HG02884 (cell line): ENCODE data around the gene CCK.

Experiments used
- ATAC-seq: cut with Tn5 transposase; IDR thresholded peaks from one replicate; pipeline ENCODE4 v1.9.1; 2021; ENCODE audit warnings: mild to moderate bottlenecking, moderate library complexity; ENCODE audit not compliant: unreplicated experiment

CCK gene

DNA sequence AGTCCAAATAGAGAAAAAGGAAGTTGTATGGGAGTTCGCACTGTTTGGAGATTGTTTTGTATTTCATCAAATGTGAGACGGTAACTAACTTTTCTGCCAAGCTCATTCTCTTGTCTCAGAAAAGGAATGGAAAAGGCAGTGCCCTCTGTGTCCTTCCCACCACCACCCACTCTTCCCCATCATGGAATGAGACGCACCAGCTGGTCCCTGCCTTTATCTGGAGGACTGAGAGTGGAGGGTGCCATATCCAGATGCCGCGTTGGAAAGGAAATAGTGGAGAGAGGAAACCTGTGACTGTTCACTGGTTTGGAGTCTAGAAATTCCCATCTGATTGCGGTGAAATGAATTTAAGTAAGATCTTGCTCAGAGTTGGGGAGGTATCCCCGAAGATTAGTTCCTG, 3.7 kb upstream of the CCK start:
- no peak for ATAC-seq

DNA sequence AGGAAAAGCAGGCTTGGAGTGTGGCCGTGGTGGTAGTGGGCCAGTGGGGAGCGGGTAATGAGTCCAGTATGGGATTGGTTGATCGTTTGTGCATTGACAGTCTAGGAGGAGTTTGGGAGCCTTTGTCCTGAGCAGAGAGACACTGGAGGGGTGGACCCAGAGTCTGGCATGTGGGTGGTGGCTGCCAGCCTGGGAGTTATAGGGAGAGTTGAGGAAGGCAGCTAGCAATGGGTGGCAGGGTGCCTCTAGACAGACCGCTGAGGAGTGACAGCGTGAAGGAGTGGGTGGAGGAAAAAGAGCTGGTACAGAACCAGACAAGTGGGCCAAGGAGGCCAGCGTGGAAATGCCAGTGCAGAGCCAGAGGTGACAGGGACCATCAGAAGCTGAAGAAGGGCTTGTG, 1.9 kb upstream of the CCK start:
- no peak for ATAC-seq

DNA sequence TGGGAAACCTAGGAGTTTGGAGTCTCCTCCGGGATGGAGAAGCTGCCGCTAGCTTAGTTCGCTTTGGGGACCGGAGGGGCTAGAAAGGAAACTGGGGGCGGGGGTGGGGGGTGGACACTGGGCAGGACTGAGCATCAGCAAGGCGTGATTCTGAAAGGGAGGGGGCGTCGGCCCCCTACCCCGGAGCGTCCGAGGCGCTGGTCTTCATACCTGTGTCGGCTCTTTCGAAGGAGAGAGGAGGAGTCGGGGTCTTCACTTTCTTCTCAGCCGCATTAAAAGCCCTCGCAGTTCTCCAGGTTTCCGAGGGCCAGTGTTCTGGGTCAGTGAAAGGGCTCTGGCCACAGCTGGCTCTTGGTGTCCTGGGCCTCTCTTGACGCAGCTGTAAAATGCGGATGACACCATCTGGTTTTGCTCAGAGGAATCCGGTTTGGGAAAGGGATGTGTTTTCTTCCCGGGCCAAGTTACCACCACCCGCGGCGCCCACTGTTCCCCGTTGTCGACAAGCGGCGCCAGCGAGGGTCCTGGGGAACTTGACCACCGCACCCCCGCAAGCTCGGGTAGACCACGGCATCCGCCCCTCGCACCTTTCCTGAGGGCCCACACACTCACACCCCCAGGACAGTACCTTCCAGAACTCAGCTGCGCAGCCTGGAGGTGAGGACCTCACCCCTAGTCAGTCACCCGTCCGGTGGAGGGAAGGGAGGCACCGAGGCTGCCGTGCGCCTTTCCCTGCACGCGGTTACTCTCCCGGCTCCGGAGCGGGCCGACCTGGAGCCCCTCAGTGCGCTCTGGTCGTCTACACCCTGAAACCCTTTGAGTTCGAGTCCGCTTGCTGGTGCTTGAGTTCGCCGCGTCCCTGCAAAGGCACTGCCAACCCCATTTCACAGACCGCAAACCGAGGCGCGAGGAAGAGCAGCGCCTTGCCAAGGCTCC, 660 bp downstream of the CCK start:
- no peak for ATAC-seq

DNA sequence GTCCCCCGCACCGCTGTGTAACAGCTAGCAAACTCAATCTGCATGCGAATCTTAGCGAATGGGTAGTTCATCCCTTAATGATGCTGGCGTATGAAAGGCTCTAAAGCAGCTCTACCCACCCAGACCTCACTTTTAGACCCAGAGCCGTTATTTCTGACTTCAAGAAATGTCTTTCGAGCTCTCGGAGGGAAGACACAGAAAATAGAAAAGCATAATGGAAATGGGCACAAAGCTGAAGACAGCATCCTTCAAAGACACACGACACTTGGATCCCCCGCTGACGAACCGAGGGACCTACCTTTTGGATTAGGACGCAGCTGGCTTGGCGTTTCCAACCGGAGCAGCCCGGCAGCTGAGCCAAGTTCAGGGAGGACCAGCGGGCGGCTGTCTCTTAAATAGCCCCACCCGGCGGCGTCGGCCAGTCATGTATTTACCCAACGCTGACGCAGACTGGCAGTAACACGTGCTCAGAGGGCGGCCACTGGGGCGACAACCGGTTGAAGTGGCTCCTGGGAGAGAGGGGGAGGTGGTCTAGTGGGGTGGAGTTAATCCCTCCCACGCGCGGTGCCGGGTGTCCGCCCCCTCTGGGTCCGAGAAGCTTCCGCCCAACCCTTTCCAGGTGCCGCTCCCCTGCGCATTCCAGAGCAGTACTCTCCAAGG, 1.5 kb downstream of the CCK start:
- no peak for ATAC-seq

DNA sequence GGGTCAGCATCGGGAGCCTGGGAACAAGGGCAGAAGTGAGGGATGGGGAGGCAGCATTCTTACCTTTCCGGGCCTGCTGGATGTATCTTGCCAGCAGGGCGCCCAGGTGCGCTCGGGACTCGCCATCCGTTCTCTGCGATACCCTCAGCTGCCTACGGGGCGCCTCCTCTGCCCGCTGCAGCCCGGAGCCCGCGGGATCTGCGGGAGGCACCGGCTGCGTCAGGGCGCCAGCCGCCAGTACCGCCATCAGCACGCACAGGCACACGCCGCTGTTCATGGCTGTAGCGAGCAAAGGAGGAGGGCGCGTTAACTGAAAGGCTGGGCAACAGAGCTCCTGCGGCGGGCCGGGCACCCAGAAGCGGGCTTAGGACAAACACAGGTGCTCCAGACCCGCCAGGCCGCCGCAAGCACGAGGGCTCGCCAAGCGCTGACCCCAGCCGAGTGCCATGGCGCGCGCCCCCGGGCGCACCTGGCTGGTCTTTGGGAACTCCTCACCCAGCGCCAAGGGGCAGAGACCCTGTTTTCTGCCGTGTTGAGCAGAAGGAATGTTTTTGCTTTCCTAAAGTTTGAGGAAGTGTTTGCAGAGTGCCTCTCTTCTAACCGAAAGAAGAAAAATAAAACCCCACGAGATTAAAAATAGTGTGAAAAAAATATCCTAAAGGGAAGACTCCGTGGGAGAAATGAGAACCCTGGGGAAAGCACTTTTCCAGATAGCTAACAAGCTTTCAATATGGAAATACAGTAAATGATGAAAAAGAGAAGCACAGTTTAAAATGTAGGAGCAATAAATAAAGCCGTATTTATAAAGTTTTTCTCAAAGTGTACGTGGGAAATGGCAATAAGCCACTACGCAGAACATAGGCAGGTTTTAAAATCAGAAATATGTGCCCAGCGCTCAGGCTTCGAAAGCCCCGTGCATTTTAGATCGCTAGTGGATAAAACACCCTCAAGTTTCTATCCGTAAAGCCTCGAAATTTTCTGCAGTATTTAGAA, 2.3 kb downstream of the CCK start:
- no peak for ATAC-seq

DNA sequence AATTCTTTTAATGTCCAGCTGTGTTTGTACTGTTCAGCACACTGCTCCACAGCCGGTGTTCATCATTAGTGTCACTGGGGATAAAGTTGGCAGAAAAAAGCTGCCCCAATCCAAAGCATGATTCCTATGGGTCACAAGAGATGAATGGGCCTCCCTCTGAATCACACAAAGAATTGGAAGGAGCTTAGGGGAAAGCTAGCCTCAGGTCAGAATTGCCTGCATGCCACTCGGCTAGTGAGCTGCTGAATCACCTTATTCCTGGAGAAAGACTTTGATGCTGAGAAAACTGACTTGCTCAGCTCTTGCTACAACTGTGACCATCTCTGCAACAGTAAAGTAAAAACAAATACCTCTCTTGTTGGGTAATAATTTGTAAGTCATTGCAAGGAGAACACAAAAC, 3.5 kb downstream of the CCK start:
- no peak for ATAC-seq

DNA sequence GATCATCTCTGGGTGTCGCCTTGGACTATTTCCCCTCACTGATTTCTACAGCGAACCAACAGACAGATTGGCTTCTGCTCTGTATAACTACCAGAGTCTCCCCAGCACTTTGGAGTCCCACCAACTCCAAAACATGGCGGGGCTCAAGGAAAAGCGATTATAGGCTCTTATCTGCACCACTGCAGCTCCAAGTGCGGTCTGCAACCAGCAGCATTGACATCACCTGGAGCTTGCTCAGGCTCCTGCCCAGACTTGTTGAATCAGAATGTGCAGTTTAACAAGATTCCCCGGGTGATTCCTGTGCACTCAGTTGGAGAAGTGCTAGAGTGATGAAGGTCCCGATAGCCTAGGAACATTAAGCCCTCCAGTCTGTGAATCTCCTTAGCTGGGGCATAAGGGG, 9.0 kb downstream of the CCK start:
- ATAC-seq = no peak

DNA sequence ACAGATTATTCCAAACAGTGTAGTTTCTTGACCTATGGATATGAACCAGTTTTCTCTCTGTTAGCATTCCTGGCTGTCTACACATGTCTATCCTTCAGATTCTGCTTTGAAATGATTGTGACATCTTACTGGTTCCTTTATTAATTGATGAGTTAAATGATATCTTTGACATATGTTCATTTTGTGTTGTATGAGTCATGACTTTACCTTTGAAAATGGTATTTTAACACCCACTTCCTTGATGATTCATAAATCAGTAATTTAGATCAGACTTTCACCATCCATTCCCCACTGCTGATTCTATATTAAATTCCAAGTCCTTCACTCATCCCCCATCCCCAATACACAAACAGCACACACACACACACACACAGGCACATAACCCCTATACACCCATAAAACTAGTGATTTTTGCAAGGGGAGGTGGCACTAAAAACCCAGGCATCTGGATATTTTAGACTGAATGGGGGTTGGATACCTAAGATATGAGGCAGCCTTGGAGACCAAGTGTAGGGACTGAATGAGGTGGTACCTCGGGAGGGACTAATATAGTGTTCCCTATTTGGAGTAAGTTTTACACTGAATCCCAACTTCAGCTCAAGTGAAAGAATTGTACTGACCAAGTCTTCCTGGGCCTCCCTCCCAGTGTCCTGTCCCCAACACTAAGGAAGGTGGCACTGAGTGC, 9.7 kb downstream of the CCK start:
- ATAC-seq = no peak

DNA sequence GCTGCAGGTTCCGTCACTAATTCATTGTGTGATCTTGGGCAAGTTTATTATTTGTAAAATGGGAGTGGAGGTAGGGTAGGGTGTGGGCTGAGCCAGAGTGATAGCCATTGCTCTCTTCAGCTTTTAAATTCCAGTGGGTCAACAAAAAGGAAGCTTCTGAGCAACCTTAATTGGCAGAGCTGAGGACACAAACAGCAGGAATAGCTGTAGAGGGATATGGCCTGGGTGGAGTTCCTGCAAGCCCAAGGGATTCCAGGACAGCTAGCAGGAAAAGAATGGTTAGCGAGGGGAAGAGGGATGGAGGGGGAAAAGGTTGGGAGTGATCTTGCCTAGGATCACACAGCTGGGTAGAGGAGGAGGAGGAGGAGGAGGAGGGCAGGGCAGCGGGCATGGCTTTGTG, 11.4 kb downstream of the CCK start:
- no peak for ATAC-seq

DNA sequence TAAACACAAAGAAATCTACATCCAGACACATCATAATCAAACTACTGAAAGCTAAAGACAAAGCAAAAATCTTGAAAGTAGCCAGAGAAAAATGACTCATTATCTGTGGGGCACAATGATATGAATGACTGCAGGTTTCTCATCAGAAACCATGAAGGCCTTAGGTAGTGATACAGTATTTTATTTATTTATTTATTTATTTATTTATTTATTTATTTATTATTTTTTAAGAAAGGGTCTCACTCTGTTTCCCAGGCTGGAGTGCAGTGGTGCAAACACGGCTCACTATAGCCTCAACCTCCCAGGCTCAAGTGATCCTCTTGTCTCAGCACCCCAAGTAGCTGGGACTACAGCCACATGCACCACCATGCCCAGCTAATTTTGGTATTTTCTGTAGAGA, 15.2 kb downstream of the CCK start:
- ATAC-seq = no peak

DNA sequence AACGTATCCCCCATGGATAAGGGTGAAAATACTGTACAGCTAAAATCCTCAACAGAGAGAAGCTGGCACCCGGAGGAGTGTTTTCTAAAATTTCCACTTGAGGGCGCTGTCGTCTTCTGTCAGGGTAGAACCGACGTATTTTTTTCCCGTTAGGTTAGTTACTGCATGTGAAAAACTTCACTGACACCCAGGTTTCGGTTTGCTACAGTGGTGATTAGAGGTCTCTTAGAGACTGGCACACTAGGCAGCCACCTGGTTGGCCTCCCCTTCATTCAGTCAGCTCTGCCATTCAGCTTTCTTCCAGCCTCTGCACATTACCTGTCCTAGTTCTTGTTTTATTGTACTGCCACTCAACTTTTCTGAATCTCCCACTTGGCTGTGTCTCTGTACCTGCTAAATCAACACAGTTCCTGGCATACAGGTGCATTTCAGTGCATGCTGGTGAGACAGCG, 18.4 kb downstream of the CCK start:
- ATAC-seq = peak; percentile 65

DNA sequence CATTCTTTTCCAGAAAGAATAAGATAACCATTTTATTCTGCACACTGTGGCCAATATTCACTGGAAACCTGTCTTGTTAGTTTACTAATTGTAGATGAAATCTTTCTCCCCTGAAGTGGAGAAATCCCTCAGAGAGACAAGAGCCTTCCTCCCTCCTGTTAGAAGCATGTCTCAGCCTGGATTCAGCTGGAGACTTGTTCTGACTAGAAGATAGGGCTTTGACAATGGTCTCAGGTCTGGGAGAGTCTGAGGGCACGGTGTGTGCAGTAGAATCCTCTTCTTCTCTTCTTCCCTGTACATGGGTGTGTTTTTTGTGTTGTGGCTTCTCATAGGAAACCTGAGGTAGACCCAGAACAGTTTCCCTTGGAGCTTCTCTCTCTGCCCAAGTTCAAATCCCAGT, 19.9 kb downstream of the CCK start:
- no peak for ATAC-seq

DNA sequence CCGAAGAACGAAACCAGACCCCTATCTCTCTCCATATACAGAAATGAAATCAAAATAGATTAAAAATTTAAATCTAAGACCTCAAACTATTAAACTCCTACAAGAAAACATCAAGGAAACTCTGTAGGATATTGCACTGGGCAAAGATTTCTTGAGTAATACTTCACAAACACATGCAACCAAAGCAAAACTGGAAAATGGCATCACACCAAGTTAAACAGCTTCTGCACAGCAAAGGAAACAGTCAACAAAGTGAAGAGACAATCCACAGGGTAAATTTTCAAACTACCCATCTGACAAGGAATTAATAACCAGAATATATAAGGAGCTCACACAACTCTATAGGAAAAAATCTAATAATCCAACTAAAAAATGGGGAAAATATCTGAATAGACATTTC, 29.4 kb downstream of the CCK start:
- no peak for ATAC-seq

DNA sequence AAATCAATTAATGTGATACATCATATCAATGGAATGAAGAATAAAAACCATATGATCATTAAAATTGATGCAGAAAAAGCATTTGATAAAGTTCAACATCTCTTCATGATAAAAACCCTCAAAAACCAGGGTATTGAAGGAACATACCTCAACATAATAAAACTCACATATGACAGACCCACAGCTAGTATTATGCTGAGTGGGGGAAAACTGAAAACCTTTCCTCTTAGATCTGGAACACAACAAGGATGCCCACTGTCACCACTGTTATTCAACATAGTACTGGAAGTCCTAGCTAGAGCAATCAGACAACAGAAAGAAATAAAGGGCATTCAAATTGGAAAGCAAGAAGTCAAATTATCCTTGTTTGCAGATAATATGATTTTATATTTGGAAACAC, 30.5 kb downstream of the CCK start:
- no peak for ATAC-seq

DNA sequence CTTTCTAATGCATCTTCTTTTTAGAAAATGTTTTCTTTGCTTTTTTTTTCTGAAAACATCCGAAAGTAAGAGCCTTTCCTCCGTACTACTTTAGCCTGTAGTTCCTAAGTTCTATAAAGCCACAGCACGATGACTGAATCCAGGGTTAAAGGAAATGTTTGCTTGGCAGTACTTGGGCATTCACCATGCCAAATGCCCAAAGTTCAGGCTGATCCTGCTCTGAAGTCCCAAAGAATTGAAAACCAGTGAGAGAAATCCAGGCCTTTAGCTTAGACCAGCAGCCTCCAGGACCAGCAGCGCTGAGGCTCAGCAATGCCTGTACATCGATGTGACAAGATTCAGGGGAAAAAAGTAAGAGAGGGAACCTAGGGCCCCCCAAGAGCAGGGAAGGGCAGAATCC, 35.1 kb downstream of the CCK start:
- ATAC-seq = no peak

DNA sequence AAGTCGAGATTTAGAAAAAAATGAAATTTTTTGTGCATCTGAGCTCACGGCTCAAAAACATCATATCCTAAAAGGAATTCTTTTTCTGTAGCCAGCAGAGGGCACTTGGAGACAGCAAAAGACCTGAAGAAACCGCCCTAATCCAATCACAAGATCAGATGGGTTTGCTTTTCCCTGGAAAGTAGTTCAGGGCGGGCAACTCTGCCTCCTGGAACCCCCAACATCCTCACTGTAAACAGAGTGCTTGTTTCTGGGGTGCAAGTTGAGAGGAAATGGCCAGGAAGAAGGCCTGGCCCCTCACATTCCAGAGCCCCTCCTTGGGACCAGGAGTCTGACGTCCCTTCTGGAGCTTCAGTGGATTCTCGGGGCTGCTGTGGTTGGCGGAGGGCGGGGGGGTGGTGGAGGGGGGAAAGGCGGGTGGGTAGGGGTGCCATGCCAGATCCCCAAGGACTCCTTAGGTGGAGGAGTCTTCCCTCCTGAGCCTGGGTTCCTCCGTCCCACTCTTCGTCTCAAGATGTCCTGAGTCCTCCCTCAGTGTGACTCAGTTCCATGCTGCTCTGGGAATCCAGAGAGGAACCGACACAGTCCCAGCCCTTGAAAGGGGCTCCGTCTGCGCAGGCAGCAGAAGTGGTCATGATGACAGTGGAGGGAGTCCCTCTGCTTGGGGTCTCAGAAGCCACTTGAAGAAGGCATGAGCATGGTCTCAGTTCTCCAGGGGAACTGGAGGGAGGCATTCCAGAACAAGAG, 35.9 kb downstream of the CCK start:
- no peak for ATAC-seq

DNA sequence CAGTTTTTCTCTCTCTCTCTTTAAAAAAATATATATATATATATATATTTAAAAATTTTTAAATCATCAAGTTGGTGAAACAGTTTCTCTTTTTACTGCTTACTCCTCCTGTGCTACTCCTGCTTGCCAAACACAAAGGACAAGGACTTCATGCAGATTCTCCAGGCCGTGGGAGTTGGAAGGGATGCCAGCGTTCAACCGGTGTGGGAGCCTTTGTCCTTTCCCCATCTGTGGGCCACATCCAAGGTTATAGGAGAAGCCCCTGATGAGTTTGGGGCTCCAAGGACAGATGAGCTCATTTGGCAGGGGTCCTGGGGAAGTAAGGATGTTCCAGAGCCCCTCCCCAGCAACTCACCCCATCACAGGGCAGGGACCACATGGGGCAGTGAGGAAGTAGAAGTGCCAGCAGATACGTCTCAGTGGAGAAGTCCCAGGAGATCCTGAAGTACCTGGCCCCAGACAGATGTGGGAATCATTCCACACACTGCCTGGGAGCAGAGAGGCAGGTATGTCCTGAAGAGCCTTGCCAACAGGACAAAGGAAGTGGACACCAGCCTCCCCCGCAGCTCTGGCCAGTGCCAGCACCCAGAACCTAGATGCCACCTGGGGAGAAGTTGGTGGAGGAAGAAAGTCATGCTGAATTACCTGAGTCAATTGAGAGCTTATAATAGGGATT, 36.6 kb downstream of the CCK start:
- ATAC-seq = no peak

DNA sequence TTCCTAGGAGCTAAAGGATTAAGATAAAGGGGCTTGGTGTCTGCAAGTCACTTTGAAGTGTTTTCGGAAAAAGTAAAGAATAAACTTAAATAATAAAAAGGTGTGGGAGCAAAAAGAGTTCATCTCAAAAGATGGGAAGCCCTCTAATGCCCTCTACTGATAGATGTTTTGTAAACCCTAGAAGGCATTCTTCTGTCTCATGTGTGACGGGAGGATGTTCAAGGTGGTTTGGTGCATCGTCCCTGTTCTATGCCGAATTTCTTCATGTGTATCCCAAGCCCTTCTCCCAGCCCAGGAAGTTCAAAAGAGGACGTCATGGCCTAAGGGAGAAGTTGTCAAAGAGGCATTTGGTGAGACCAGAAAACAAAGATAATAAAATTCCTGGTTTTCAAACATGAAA, 37.2 kb downstream of the CCK start:
- ATAC-seq = no peak
